Fibroblast of skin of back (primary cell): Measurements from ENCODE around the gene KCNIP1.

Experiments
- DNase-seq: peaks from one replicate; pipeline ENCODE4 v3.0.0-alpha.2; 2013

KCNIP1 gene

GRCh38 chr5:170565072-170565471, 61.3 kb downstream of the KCNIP1 start:
- DNase-seq, result no peak

GRCh38 chr5:170569101-170569500, 65.3 kb downstream of the KCNIP1 start:
- no peak for DNase-seq

- no peak for DNase-seq
These were observed 66.7 kb downstream of the KCNIP1 start for GRCh38 chr5:170570476-170570875.

- DNase-seq, result peak; percentile 56
These were observed 67.5 kb downstream of the KCNIP1 start for GRCh38 chr5:170571281-170571731.

- no peak for DNase-seq
These were observed 68.3 kb downstream of the KCNIP1 start for GRCh38 chr5:170571875-170572852.

GRCh38 chr5:170573114-170573513, 69.3 kb downstream of the KCNIP1 start:
- DNase-seq, result no peak

- no peak for DNase-seq
These were observed 69.8 kb downstream of the KCNIP1 start for GRCh38 chr5:170573660-170574059.

- peak; percentile 37 for DNase-seq
These were observed 73.0 kb downstream of the KCNIP1 start for GRCh38 chr5:170576602-170577535.

GRCh38 chr5:170579601-170580000, 75.8 kb downstream of the KCNIP1 start:
- DNase-seq, result no peak

- no peak for DNase-seq
These were observed 77.4 kb downstream of the KCNIP1 start for GRCh38 chr5:170581211-170581610.

- DNase-seq, result no peak
These were observed 79.0 kb downstream of the KCNIP1 start for GRCh38 chr5:170582644-170583330.

GRCh38 chr5:170584003-170584402, 80.2 kb downstream of the KCNIP1 start:
- no peak for DNase-seq

- peak; percentile 21 for DNase-seq
These were observed 80.7 kb downstream of the KCNIP1 start for GRCh38 chr5:170584450-170585058.

- DNase-seq, result no peak
These were observed 81.6 kb downstream of the KCNIP1 start for GRCh38 chr5:170585273-170585948.

GRCh38 chr5:170587808-170588207, 84.0 kb downstream of the KCNIP1 start:
- DNase-seq, result no peak

GRCh38 chr5:170589643-170590042, 85.8 kb downstream of the KCNIP1 start:
- no peak for DNase-seq

GRCh38 chr5:170590566-170590965, 86.7 kb downstream of the KCNIP1 start:
- no peak for DNase-seq

GRCh38 chr5:170591054-170591453, 87.2 kb downstream of the KCNIP1 start:
- DNase-seq, result no peak

GRCh38 chr5:170596482-170597044, 92.7 kb downstream of the KCNIP1 start:
- no peak for DNase-seq

- DNase-seq, result peak; percentile 86
These were observed 93.4 kb downstream of the KCNIP1 start for GRCh38 chr5:170597109-170597751.
